Uterus (tissue), 4 donors: ENCODE results near the gene ADSS1. TPM values are rescaled to one million over a fixed set of nuclear protein-coding genes. Genes with fewer than 3 reads are reported as not detected.

Experiments used
- DNase-seq, 2 donors: peaks; one replicate each; pipeline ENCODE4 v3.0.0-alpha.2; 2019 to 2020
- H3K27ac ChIP-seq, 2 donors: fragments of 200-600 bp; sonication (generic); 1 replicate in 1 of 2; 2 replicates in 1 of 2; pipeline ENCODE4 v1.5.1; 2016 to 2018
- H3K27me3 ChIP-seq, 2 donors: fragments of 200-600 bp; sonication (generic); one replicate each; pipeline ENCODE4 v1.5.1; 2018 to 2019; ENCODE audit warnings: control low read depth in 1 of 2
- H3K36me3 ChIP-seq, 2 donors: fragments of 200-600 bp; sonication (generic); one replicate each; pipeline ENCODE4 v1.5.1; 2019; ENCODE audit warnings: control low read depth in 1 of 2
- H3K4me1 ChIP-seq, 2 donors: fragments of 200-600 bp; sonication (generic); one replicate each; pipeline ENCODE4 v1.5.1; 2018 to 2019; ENCODE audit warnings: control low read depth in 1 of 2
- H3K4me3 ChIP-seq, 2 donors: fragments of 200-600 bp; sonication (generic); 1 replicate in 1 of 2; 2 replicates in 1 of 2; pipeline ENCODE4 v1.5.1; 2018 to 2019; ENCODE audit warnings: mild to moderate bottlenecking in 1 of 2
- H3K9me3 ChIP-seq, 2 donors: fragments of 200-600 bp; sonication (generic); one replicate each; pipeline ENCODE4 v1.5.1; 2019; ENCODE audit warnings: control low read depth in 1 of 2
- CTCF ChIP-seq, 4 experiments: fragments of 200-600 bp in 2 of 4; fragments of 450-650 bp in 2 of 4; sonication (generic) in 2 of 4; IDR thresholded peaks; one replicate each; pipeline ENCODE4 v1.5.1; 2016 to 2019; ENCODE audit warnings: antibody characterized with exemption in 4 of 4, mild to moderate bottlenecking in 2 of 4, moderate library complexity in 1 of 4
- POLR2A ChIP-seq, 2 donors: fragments of 450-650 bp; IDR thresholded peaks; one replicate each; pipeline ENCODE4 v1.6.1; 2016; ENCODE audit warnings: antibody characterized with exemption in 2 of 2, mild to moderate bottlenecking in 1 of 2, moderate library complexity in 1 of 2
- intact Hi-C: fragments of 100-400 bp; cut with DNase I; formaldehyde crosslinking; loops from one replicate; pipeline ENCODE4 v1.15.1; 2023; ENCODE audit warnings: low total_unique reads
- total RNA-seq, 4 donors: library from RNA; depleted of rRNA in 3 of 4; stranded (reverse); fragments of >200 nt in 3 of 4; gene quantifications; one replicate each; pipeline versions ENCODE4 v1.1.0 to v1.2.4, GENCODE V29; 2014 to 2023
- donor health status: DM: yes; HTN: yes; CAD: no.

The ADSS1 gene
- total RNA-seq, 4 donors from 2014 or later: 7.0 to 11.7 TPM; not detected in 2

GRCh38 chr14:104766863-104767633 is 43.0 kb downstream of the ADSS1 start:
- intact Hi-C loops: no loop called here
- no peak overlapping the region for H3K4me3 ChIP-seq
- H3K27me3 ChIP-seq: no peaks in the 10 kb centered on the region
- H3K36me3 ChIP-seq: no peaks in the 10 kb centered on the region
- no peak for DNase-seq
- H3K9me3 ChIP-seq: no peaks in the 10 kb centered on the region
- peaks cover 0 to 8% of the 10 kb centered on the region in 2 donors for H3K4me1 ChIP-seq
- TF ChIP-seq POLR2A (IDR thresholded peaks at IDR 0.05) (no peak), CTCF (IDR thresholded peaks at IDR 0.05) (no peak)
- no peak overlapping the region for H3K27ac ChIP-seq

- intact Hi-C loops: no loop called here
These were observed 43.5 kb downstream of the ADSS1 start for GRCh38 chr14:104767634-104767918.

GRCh38 chr14:104768437-104769323 is 44.7 kb downstream of the ADSS1 start:
- Histone ChIP-seq H3K27ac (peak overlapping the region; percentile 4 to 62), H3K4me1 (peaks cover 0 to 8% of the 10 kb centered on the region in 2 donors), H3K27me3 (no peaks in the 10 kb centered on the region), H3K4me3 (no peak overlapping the region), H3K9me3 (no peaks in the 10 kb centered on the region), H3K36me3 (no peaks in the 10 kb centered on the region)
- TF ChIP-seq CTCF (IDR thresholded peaks at IDR 0.05) (peak; percentile 92 to 95 (median 92)), POLR2A (IDR thresholded peaks at IDR 0.05) (no peak)
- intact Hi-C loops: no loop called here
- DNase-seq: peak; percentile 89 to 92

More at GRCh38 chr14:104767634-104767918, 43.5 kb downstream of the ADSS1 start:
- Histone ChIP-seq H3K9me3 (no peaks in the 10 kb centered on the region), H3K27ac (no peak overlapping the region), H3K4me3 (no peak overlapping the region), H3K27me3 (no peaks in the 10 kb centered on the region), H3K36me3 (no peaks in the 10 kb centered on the region), H3K4me1 (peaks cover 0 to 8% of the 10 kb centered on the region in 2 donors)
- no peak for DNase-seq
- TF ChIP-seq CTCF (IDR thresholded peaks at IDR 0.05): no peak

- Histone ChIP-seq H3K27me3 (no peaks in the 10 kb centered on the region), H3K9me3 (no peaks in the 10 kb centered on the region), H3K36me3 (no peaks in the 10 kb centered on the region), H3K27ac (peak overlapping the region; percentile 29 to 62), H3K4me3 (no peak overlapping the region), H3K4me1 (peaks cover 0 to 8% of the 10 kb centered on the region in 2 donors)
- DNase-seq: no peak
- intact Hi-C loops: loop anchor here (5.0 kb wide), 1 partner anchor 58 kb away; no protein-coding TSS in a partner anchor
- no peak for TF ChIP-seq CTCF (IDR thresholded peaks at IDR 0.05)
- TF ChIP-seq POLR2A (IDR thresholded peaks at IDR 0.05): no peak
These were observed 45.5 kb downstream of the ADSS1 start for GRCh38 chr14:104769324-104770071.
